Left kidney (tissue), 2 donors: ENCODE measurements around the gene TSNAXIP1. TPM values are rescaled to one million over a fixed set of nuclear protein-coding genes. Genes with fewer than 3 reads are reported as not detected.
"Not testable (repeated sequence)": the region's sequence is repeated elsewhere in the genome, so short reads cannot be mapped to it uniquely, and the experiment has no call there.

Experiments
- DNase-seq: peaks from one replicate; pipeline ENCODE4 v3.0.0-alpha.2; 2013
- polyA plus RNA-seq: library from polyadenylated mRNA; unstranded; fragments of 120-200 nt; gene quantifications from one replicate; pipeline ENCODE4 v1.2.1, GENCODE V29; 2013; ENCODE audit not compliant: insufficient read length

Gene TSNAXIP1
- polyA plus RNA-seq, 1 donor, result 7.8 TPM

DNA sequence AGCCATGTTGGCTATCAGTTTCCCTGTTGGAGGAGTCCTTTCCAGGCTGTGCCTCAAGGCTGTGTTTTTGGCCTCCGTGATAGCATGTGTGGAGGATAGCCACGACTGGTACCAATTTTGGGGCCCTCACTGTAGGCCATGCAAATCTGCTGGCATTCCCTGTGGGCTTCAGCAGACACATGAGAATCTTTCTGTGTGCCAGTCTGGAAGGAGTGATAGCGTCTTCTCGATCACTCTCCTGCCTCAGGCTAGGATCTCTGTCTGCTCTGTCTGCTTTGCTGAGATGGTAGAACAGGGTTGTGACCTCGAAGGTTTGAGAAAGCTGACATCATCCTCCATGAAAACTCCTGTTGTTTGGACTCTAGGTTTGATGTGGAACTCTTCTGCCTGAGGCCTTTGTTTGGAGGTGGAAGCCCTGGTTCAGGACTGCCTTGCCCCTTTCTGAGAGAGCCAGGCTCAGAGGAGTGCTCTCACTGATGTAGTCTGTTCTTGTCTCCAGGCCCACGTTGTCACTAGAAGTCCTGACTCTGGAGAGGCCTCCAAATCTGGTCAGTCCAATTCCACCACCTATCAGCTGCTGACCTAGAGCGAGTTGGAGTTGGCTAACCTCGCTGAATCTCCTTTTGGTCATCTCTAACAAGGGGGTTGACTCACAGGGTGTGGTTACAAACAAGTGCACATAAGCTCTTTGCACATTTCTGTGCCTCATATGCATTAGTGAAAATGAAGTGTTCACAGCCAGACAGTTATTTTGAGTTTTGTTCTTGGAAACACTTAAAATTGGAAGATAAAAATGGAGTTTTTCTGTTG is 54.1 kb downstream of the TSNAXIP1 start:
- no peak for DNase-seq

DNA sequence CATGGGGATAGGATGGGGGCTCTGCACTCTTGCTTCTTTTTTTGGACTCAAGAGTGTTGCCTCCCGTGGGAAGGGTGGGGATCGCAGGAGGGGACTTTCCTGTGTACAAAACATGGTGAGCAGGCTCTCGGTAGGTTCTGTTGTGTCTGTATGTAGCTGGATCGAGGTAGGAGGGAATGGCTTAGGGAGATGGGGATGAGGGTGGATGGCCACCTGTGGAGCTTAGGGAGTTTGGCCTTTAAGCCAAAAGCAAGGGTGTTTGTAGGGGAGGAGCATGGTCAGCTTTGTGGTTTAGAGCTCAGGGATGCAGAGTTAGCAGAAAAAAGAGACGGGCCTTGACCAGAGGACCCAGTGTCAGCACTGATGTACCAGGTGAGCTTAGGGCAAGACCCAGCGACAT is 55.2 kb downstream of the TSNAXIP1 start:
- no peak for DNase-seq

DNA sequence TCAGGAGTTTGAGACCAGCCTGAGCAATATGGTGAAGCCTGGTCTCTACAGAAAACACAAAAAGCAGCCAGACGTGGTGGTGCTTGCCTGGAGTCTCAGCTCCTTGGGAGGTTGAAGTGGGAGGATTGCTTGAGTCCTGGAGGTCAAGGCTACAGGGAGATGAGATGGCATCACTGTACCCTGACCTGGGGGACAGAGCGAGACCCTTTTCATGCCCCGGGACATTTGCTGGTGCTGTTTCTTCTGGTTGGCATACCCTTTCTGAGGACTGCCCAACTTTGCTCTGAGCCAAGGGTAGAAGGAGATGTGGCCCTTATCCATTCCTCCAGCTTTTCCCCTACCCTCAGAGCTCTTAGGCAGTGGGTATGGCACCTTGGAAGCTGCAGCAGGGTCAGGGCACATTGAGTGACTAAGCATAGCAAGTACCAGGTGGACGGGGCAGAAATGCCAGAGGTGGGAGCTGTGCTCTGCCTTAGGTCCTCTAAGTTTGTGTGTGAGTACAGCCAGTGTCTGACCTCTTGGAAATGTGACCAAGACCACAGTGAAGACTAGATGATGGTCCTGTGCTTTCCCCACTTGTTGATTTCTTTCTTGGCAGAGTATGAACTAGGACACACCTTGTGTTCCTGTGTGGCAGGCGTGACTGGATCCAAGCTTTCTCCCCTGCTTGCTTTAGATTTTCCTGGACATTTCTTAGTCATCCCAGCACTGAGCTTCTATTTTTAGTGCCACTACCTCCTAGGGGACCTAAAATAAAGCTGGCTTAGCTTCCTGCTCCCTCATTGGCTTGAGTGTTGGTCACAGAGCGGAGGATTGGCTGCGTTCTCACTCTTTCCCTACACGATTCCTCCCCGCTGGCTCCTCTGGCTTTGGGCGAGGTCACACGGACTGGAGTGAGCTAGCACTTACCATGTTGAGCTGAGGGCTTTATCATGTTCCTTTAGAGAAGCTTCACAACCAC is 56.2 kb downstream of the TSNAXIP1 start:
- DNase-seq, result no peak

DNA sequence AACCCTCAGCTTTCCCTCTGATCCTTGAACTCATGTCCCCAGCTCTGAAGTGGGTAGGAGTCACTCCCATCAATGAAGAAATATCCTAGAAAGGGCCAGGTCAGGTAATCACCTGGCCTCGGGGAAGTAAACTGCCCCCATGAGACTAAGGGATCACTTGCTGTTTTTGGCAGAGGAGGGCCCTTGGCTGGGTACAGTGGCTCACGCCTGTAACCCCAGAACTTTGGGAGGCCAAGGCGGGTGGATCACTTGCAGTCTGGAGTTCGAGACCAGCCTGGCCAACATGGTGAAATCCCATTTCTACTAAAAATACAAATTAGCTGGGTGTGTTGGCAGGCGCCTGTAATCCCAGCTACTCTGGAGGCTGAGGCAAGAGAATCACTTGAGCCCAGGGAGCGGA is 57.4 kb downstream of the TSNAXIP1 start:
- not testable (repeated sequence) for DNase-seq

DNA sequence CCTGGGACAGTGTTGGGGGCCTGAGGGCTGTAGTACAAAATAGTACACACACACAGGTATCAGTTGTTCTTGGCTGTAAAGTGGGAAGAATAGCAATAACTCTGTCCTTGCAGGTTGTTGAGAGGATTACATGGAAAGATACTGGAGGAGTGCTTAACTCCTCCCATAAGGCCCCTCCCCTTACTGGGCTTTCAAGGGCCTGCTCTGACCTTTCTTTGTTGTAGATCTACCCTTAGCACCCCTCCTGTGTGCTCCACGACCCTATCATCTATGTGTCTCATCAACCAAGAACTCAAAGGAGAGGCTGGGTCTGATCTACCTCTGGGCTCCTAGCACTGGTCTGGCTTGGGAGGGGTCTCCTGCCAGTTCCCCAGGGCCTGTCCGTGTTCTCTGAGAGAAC is 57.9 kb downstream of the TSNAXIP1 start:
- DNase-seq, result no peak

DNA sequence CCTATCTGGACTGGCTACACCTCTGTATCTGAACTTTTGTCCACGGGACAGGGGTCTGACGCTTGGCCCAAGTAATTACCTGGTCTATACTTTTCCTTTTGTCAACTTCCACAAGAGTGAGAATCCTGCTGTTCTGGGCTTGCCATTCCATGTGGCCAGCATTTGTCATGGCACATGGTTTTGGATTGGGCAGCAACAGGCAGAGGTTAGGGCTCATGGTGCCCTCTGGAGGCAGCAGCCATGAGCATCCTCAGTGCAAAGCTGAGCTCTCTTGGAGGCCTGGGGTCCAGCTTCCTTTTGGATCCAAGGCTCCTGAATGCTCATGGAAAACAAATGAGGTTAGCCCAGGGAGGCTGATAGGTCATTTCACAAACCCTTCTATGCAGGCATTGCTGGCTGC is 58.6 kb downstream of the TSNAXIP1 start:
- DNase-seq, result no peak

DNA sequence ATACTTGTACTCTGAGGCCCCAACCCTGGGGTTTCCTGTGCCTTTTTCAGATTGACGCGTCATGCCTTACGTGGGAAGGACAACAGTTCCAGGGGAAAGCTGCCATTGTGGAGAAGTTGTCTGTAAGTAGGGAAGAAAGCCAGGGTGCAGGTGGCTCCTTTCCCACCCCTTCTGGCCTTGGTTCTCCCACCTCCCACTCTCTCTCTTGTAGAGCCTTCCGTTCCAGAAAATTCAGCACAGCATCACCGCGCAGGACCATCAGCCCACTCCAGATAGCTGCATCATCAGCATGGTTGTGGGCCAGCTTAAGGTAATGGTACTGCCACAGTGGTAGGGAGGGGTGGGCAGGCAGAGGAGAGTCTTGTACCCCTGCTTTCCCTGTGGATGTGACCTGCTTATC is 61.6 kb downstream of the TSNAXIP1 start:
- DNase-seq, result no peak

DNA sequence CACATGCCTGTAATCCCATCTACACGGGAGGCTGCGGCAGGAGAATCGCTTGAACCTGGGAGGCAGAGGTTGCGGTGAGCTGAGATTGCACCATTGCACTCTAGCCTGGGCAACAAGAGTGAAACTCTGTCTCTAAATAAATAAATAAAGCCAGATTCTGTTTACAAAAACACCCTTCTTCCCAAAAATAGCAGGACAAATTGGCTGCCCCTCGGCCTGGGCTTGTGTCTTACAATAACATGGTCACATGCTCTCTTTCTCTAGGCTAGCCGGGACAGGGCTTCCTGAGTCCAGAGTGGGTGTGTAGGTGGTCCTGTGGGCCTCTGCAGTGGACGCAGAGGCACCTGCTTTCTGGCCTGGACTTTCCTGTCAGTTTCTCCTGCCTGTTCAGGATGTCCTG is 63.0 kb downstream of the TSNAXIP1 start:
- no peak for DNase-seq

DNA sequence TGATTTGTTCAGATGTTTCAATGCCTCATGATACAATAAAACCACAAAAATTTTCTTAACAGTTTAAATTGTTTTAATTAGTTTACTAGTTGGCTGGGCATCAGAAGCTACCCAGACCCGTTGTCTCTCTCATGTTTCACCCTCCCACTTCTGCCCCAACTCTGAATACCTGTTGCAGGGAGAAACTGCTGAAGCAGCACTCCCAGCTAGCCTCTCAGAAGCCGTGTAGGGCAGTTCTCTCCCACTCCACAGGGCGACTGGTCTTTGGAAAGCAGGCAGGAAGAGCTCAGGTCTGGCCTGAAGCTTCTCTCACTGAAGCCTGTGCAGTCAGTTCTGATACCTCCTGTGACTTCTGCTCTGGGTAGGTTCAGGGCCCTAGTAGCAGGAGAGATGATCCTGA is 64.6 kb downstream of the TSNAXIP1 start:
- no peak for DNase-seq

DNA sequence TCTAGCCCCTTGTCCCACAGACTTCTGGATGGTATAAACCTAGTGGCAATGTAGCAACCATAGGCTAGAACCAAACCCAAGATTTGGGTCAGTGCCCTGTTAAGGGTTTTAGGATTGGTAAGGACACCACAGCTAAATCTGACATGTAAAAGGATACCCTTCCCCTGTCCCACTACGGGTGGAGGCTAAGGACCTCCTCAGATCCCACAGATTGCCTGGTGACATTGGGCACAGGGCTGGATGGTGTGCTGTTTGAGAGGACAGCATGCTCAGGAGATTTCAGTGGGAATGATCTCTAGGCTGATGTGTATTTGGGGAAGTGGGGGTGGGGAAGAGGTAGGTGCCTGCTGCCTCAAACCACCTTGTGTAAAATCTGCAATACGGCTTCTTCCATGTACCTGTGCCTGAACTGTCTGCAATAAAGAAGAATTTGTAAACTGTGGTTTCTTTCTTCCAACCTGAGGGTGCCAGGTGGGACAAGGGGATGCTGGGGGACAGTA is 65.5 kb downstream of the TSNAXIP1 start:
- DNase-seq, result no peak

DNA sequence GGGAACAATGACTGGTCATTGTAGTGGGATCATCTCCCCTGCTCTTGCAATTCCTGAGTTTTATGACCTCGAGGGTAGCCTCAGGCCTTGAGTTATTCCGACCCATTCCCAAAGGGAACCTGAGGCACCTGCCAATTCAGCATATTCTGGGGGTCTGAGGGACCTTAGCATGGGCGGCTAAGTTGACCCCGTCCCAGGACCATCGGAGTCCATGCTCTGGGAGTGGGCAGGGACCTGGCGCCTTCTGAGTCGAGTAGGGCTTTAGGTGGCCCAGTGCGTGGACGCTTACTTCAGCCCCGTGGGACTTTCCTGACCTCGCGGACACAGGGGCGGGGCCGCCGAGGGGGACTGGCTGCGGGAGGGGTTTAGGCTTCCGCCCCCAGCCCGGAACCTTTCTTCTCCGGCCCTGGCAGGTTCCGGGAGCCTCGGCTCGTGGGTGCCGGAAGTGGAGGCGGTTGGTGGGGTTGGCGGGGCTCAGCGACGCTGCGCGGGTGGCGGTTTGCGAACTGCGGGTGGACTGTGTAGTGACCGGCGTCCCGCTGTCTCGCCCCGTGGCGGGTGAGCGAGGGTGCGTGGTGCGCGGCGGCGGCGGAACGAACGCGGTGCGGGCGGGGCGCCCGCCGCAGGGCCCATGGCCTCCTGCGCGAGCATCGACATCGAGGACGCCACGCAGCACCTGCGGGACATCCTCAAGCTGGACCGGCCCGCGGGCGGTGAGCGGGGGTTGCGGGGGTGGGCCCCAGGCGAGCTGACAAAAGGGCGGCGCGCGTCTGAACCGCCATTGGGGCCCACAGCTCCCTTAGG is 66.1 kb downstream of the TSNAXIP1 start, which contains the start of gene EDC4:
TSS of gene EDC4 (plus strand) at position 422 of the 804 bp plus-strand sequence. CDS start at position 632, 210 bp downstream.
- no peak for DNase-seq

DNA sequence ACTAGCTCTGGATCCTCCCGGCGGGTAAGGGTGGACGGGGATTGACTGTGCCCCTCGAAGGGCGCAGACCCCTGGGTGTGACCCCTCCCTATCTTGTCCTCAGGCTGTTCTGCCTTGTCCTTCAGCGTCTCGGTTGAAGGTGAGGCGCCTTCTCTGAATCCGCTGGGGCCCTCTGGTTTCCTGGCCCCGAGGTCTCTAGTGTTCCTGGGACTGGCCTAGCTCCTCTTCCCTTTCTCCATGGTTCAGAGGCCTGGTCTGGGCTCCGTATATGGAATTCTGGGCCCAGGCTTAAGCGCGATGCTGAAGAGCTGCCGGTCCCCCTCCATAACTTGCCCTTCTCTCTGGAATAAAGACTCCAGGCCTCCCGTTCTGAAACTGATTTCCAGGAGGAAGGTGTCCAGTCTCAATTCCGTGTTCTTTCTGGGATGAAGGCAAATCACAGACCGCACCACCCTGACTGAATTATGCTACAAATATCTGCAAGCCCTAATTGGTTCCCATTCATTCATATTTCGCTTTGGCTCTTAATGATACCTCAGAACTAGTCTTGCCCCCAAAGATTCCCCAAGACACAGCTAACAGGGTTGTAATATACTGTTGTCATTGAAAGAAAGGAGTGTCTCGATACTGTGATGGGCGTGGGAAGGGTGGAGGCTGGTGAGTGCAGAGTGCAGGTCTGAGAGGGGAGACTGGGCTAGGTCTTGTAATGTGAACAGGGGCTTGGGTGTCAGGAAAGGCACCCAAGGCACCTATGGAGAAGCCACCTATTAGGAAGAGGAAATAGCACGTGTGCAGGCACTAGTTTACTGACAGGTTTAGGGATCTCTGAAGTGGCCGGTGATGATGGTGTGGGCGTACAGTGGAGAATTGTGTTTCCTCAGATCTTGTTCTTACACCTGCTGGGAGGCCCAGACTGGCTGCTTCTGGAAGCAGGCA is 67.0 kb downstream of the TSNAXIP1 start:
- DNase-seq, result no peak

DNA sequence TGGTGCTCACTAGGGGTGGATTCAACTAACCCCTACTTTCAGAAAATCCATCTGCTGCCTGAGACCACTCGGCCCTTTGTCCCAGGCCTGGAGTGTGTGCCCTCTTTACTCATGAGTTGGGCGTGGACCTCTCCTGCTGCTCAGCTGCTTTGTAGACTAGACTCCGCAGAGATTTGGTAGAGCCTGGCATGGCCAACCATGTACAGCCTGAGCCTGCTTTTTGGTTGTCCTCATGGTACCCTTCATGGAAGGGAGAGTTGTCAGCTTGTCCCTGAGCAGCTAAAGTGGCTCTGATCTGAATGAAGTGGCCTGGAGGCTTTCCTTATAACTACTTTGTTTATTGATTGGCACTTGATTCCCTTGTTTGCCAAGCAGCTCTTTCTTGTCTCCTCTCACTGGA is 67.7 kb downstream of the TSNAXIP1 start:
- no peak for DNase-seq

DNA sequence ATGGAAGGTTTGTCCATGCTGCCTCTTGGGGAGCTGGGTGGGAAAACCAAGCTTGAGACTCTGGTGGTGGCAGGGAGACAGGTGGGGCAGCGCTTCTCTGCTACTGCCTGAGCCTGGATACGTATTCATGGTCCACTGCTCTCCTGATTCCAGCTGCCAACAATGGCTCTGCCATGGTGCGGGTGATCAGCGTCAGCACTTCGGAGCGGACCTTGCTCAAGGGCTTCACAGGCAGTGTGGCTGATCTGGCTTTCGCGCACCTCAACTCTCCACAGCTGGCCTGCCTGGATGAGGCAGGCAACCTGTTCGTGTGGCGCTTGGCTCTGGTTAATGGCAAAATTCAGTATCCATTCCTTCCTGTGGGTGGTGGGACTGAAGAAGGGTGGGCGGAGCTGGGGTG is 70.4 kb downstream of the TSNAXIP1 start:
- DNase-seq, result no peak

Other genes starting within 250 kb of the TSNAXIP1 start
- 88.3 TPM for gene CTCF, start 244.4 kb upstream of the TSNAXIP1 start, polyA plus RNA-seq
- 1.2 TPM for gene CARMIL2, start 161.7 kb upstream of the TSNAXIP1 start, polyA plus RNA-seq
- 23.9 TPM for gene ACD, start 146.6 kb upstream of the TSNAXIP1 start, polyA plus RNA-seq
- 2.2 TPM for gene PARD6A, start 145.9 kb upstream of the TSNAXIP1 start, polyA plus RNA-seq
- 25.8 TPM for gene ENKD1, start 140.1 kb upstream of the TSNAXIP1 start, polyA plus RNA-seq
- 2.8 TPM for gene C16orf86, start 140.1 kb upstream of the TSNAXIP1 start, polyA plus RNA-seq
- 19.7 TPM for gene GFOD2, start 87.6 kb upstream of the TSNAXIP1 start, polyA plus RNA-seq
- gene RANBP10, start 329 bp upstream of the TSNAXIP1 start, polyA plus RNA-seq, result 29.3 TPM
- 26.1 TPM for gene THAP11, start 35.4 kb downstream of the TSNAXIP1 start, polyA plus RNA-seq
- gene NUTF2, start 40.0 kb downstream of the TSNAXIP1 start, polyA plus RNA-seq, result 128 TPM
- gene CENPT, start 40.8 kb downstream of the TSNAXIP1 start, polyA plus RNA-seq, result 51.7 TPM
- 92.2 TPM for gene EDC4, start 66.2 kb downstream of the TSNAXIP1 start, polyA plus RNA-seq
- gene NRN1L, start 78.0 kb downstream of the TSNAXIP1 start, polyA plus RNA-seq, result not detected
- gene PSKH1, start 86.4 kb downstream of the TSNAXIP1 start, polyA plus RNA-seq, result 33.7 TPM
- gene CTRL, start 125.0 kb downstream of the TSNAXIP1 start, polyA plus RNA-seq, result 8.0 TPM
- 17.3 TPM for gene PSMB10, start 130.0 kb downstream of the TSNAXIP1 start, polyA plus RNA-seq
- 21.9 TPM for gene LCAT, start 137.2 kb downstream of the TSNAXIP1 start, polyA plus RNA-seq
- gene SLC12A4, start 161.7 kb downstream of the TSNAXIP1 start, polyA plus RNA-seq, result 39.1 TPM
- 0.08 TPM for gene DPEP3, start 173.6 kb downstream of the TSNAXIP1 start, polyA plus RNA-seq
- gene DPEP2, start 192.6 kb downstream of the TSNAXIP1 start, polyA plus RNA-seq, result 1.2 TPM
- not detected for gene DPEP2NB, start 209.0 kb downstream of the TSNAXIP1 start, polyA plus RNA-seq
- 8.8 TPM for gene DDX28, start 216.3 kb downstream of the TSNAXIP1 start, polyA plus RNA-seq
- 15.7 TPM for gene DUS2, start 216.4 kb downstream of the TSNAXIP1 start, polyA plus RNA-seq